A204.1 (cell line): ENCODE measurements around the gene FEM1A.
"Not testable (repeated sequence)": the region's sequence is repeated elsewhere in the genome, so short reads cannot be mapped to it uniquely, and the experiment has no call there.

ENCODE experiments used
- FAIRE-seq: peaks from 2 replicates; lab custom pipeline; 2012; peaks lifted over from hg19 to GRCh38; lab: Jason Lieb, UNC

The FEM1A gene

GRCh38 chr19:4814625-4815425, 23.3 kb downstream of the FEM1A start:
- FAIRE-seq, result no peak

GRCh38 chr19:4815426-4816201, 24.1 kb downstream of the FEM1A start:
- peak; percentile 87 for FAIRE-seq

GRCh38 chr19:4816202-4816949, 24.8 kb downstream of the FEM1A start:
- no peak for FAIRE-seq

GRCh38 chr19:4816950-4817278, 25.4 kb downstream of the FEM1A start:
- no peak for FAIRE-seq

- no peak for FAIRE-seq
Measured at GRCh38 chr19:4817467-4818277, 26.1 kb downstream of the FEM1A start.

GRCh38 chr19:4821265-4821664, 29.7 kb downstream of the FEM1A start:
- FAIRE-seq, result no peak

- not testable (repeated sequence) for FAIRE-seq
Measured at GRCh38 chr19:4822354-4822753, 30.8 kb downstream of the FEM1A start.

GRCh38 chr19:4823577-4823976, 32.0 kb downstream of the FEM1A start:
- FAIRE-seq, result no peak

- FAIRE-seq, result no peak
Measured at GRCh38 chr19:4829001-4829712, 37.6 kb downstream of the FEM1A start.

GRCh38 chr19:4830332-4830731, 38.8 kb downstream of the FEM1A start:
- no peak for FAIRE-seq

GRCh38 chr19:4830768-4831265, 39.3 kb downstream of the FEM1A start:
- FAIRE-seq, result no peak

GRCh38 chr19:4831304-4831978, 39.9 kb downstream of the FEM1A start, which contains the start of gene TICAM1:
Gene TICAM1, minus strand, starts transcription at chr19:4831712. Its CDS starts 13,335 bp downstream, at chr19:4818377.
- FAIRE-seq, result no peak

- FAIRE-seq, result not testable (repeated sequence)
Measured at GRCh38 chr19:4831979-4832340, 40.4 kb downstream of the FEM1A start.

- FAIRE-seq, result no peak
Measured at GRCh38 chr19:4832776-4833175, 41.2 kb downstream of the FEM1A start.

- FAIRE-seq, result no peak
Measured at GRCh38 chr19:4839192-4839591, 47.7 kb downstream of the FEM1A start.

- FAIRE-seq, result no peak
Measured at GRCh38 chr19:4843647-4843965, 52.1 kb downstream of the FEM1A start.

GRCh38 chr19:4844348-4845179, 53.0 kb downstream of the FEM1A start:
- no peak for FAIRE-seq

GRCh38 chr19:4845975-4846374, 54.4 kb downstream of the FEM1A start:
- not testable (repeated sequence) for FAIRE-seq

- no peak for FAIRE-seq
Measured at GRCh38 chr19:4847190-4847973, 55.8 kb downstream of the FEM1A start.
